ENCODE results near the gene HNRNPU. TPM values are rescaled to one million over a fixed set of nuclear protein-coding genes. Genes with fewer than 3 reads are reported as not detected.

Gene HNRNPU
- total RNA-seq, 1 donor from 2014 or later, result 164 TPM

DNA sequence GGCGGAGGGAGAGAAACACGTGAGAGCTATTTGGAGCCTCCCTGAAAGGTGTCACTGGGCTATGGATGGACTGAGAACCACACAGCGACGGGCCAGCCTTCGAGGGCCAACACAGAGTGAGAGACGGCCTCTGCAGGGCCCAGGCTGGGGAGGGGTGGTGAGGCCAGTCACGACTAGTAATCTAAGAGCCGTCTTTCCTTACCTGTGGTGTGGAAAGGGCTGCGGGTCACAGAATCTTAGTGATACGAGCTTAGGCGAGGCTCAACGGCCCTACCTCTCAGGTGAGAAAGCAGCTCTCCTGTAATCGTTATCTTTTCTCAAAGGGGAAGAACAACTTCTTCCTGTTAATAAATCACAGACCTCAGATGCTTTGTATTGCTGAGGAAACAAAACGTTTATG, 62.3 kb downstream of the HNRNPU start:
- ATAC-seq, result no peak

DNA sequence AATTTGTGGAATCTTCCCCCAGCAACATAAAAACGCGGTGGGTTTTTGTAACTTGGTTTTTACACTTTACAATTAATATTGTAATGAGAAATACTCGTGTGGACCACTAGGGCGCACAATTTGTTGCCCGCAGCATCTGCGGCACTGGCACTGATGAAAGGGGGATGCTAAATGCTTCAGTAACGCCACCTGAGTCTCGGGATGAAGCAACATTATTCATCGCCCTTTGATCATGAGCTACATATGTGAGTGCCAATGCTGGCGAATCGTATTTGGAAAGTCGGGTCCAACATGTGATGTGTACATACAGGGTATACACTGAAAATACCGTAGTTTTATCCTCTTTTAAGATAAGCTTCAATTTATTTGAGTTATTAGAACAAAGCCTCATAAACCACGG, 63.1 kb downstream of the HNRNPU start:
- peak; percentile 33 for ATAC-seq

DNA sequence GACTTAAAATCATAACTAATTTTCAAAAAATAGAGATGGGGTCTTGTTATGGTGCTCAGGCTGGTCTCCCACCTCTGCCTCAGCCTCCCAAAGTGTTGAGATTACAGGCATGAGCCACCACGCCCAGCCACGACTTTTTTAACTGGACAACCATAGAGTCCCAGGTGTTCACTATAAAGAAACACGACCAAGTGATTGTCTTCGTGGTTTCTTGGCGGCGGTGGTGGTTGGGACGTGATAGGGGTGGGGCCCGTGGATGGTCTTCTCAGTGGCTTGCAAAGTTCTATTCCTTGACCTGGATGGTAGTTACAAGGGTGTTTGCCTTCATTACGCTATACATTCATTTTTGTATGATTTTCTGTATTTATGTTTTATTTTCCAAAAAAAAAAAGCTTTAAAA, 63.5 kb downstream of the HNRNPU start:
- ATAC-seq, result no peak

Other genes with a start within 250 kb of the HNRNPU start
- 17.0 TPM for gene DESI2, start 211.4 kb downstream of the HNRNPU start, total RNA-seq
- 17.4 TPM for gene COX20, start 28.9 kb downstream of the HNRNPU start, total RNA-seq